ENCODE data around the gene BRDT.

- no peak for TF ChIP-seq USF2 (IDR thresholded peaks at IDR 0.05; ENCODE audit: low read length)
- TF ChIP-seq CTCF (IDR thresholded peaks at IDR 0.05; ENCODE audit: control extremely low read depth in 1 of 3, insufficient read depth in 1 of 3, low read depth in 1 of 3, low read length in 3 of 3) = no peak
- no peak for TF ChIP-seq PHF8 (conservative IDR thresholded peaks at IDR 0.05; ENCODE audit: low read depth, low read length)
- no peak for TF ChIP-seq SRF (IDR thresholded peaks at IDR 0.05; ENCODE audit: low read depth, low read length)
- TF ChIP-seq MAX (IDR thresholded peaks at IDR 0.05) = no peak
- TF ChIP-seq POLR2A (IDR thresholded peaks at IDR 0.05; ENCODE audit: control extremely low read depth in 1 of 2, low read depth in 2 of 2, low read length in 2 of 2) = no peak
- no peak for TF ChIP-seq JUND (IDR thresholded peaks at IDR 0.05; ENCODE audit: low read length)
- TF ChIP-seq TCF12 (IDR thresholded peaks at IDR 0.05; ENCODE audit: low read depth, low read length) = no peak
- no peak for TF ChIP-seq POLR2AphosphoS5 (IDR thresholded peaks at IDR 0.05; ENCODE audit: low read depth, low read length)
Observed at GRCh38 chr1:91925644-91926435, 23.4 kb upstream of the BRDT start.
